HepG2 (cell line): ENCODE data around the gene PKIG. TPM values are rescaled to one million over a fixed set of nuclear protein-coding genes. Genes with fewer than 3 reads are reported as not detected.

Source experiments
- ATAC-seq: fragments of 200-7000 bp; cut with Tn5 transposase; 3 replicates; pipeline ENCODE4 v1.9.1; 2020; ENCODE audit warnings: mild to moderate bottlenecking, moderate library complexity
- BruUV-seq: library from RNA; stranded (reverse); fragments of 400-500 nt; replicated peaks from 2 replicates; lab custom pipeline; 2021; lab: Mats Ljungman, UMichigan
- CTCF ChIA-PET: fragments of 300-600 bp; formaldehyde crosslinking; extraction: SDS; loops from one replicate; lab custom pipeline; 2021; ENCODE audit warnings: low total read pairs, inconsistent platforms, low intra/inter-chr PET ratio; lab: Yijun Ruan, JAX
- POLR2A ChIA-PET: fragments of 350-600 bp; sonication (Branson Sonifier 250); formaldehyde crosslinking; loops from one replicate; lab custom pipeline; 2020; ENCODE audit warnings: antibody characterized with exemption, inconsistent platforms; lab: Yijun Ruan, JAX
- DNase-seq: peaks from one replicate; pipeline ENCODE4 v3.0.0-alpha.2; 2015; ENCODE audit warnings: low spot score
- FAIRE-seq: peaks from 3 replicates; lab custom pipeline; 2011; peaks lifted over from hg19 to GRCh38; lab: Jason Lieb, UNC
- H2AFZ ChIP-seq: one replicate; pipeline ENCODE4 v1.6.1; 2011; ENCODE audit warnings: low read length, inconsistent platforms
- H3K27ac ChIP-seq: fragments of 300-600 bp; 3 replicates; pipeline ENCODE4 v1.8.0; 2011; ENCODE audit warnings: mixed run types, mild to moderate bottlenecking, mixed read lengths, low read length, inconsistent platforms; ENCODE audit not compliant: insufficient read depth; ENCODE audit errors: extremely low read length
- H3K27me3 ChIP-seq, 2 experiments: fragments of 200-600 bp in 1 of 2; 2 replicates in 1 of 2; 3 replicates in 1 of 2; pipeline versions ENCODE4 v1.6.0 to v1.8.0; 2011; ENCODE audit warnings: low read length in 2 of 2, mild to moderate bottlenecking in 2 of 2, moderate library complexity in 2 of 2, inconsistent platforms in 1 of 2; ENCODE audit not compliant: insufficient read depth in 2 of 2, control insufficient read depth in 1 of 2
- H3K36me3 ChIP-seq, 2 experiments: fragments of 200-600 bp in 1 of 2; replicated peaks in 1 of 2; 2 replicates in 1 of 2; 3 replicates in 1 of 2; pipeline versions ENCODE4 v1.5.1 to v1.8.0; 2011; ENCODE audit warnings: low read length in 2 of 2, inconsistent platforms in 1 of 2; ENCODE audit not compliant: insufficient read depth in 2 of 2, control insufficient read depth in 1 of 2
- H3K4me1 ChIP-seq: 2 replicates; pipeline ENCODE4 v1.5.1; 2012; ENCODE audit warnings: low read length, inconsistent platforms; ENCODE audit not compliant: insufficient read depth
- H3K4me2 ChIP-seq: 2 replicates; pipeline ENCODE4 v1.6.0; 2011; ENCODE audit warnings: low read depth, low read length, inconsistent platforms
- H3K4me3 ChIP-seq, 3 experiments: fragments of 200-600 bp in 1 of 3; sonication (generic), shearing (Covaris generic) in 1 of 3; replicated peaks in 1 of 3; 2 replicates each; pipeline ENCODE4 v1.5.1; 2011 to 2016; ENCODE audit warnings: low read length in 3 of 3, inconsistent platforms in 2 of 3, low read depth in 2 of 3, mild to moderate bottlenecking in 2 of 3, control low read depth in 1 of 3, mixed read lengths in 1 of 3; ENCODE audit not compliant: insufficient read depth in 1 of 3
- H3K79me2 ChIP-seq: one replicate; pipeline ENCODE4 v1.6.1; 2011; ENCODE audit warnings: low read length, inconsistent platforms; ENCODE audit not compliant: insufficient read depth
- H3K9ac ChIP-seq: 2 replicates; pipeline ENCODE4 v1.6.0; 2011; ENCODE audit warnings: mild to moderate bottlenecking, low read depth, low read length, inconsistent platforms; ENCODE audit not compliant: insufficient read depth
- H3K9me3 ChIP-seq: 2 replicates; pipeline ENCODE4 v1.5.1; 2012; ENCODE audit warnings: mild to moderate bottlenecking, low read length
- H4K20me1 ChIP-seq: 2 replicates; pipeline ENCODE4 v1.6.0; 2011; ENCODE audit warnings: inconsistent platforms, mild to moderate bottlenecking, low read length, moderate library complexity; ENCODE audit not compliant: insufficient read depth
- FOXJ3 ChIP-seq: sonication (generic); formaldehyde crosslinking; IDR thresholded peaks from 2 replicates; pipeline ENCODE4 v1.4.0; 2020; ENCODE audit warnings: missing genetic modification reagents, mild to moderate bottlenecking, borderline replicate concordance
- IKZF4 ChIP-seq: sonication (generic); formaldehyde crosslinking; IDR thresholded peaks from 2 replicates; pipeline ENCODE4 v1.5.1; 2020; ENCODE audit warnings: borderline replicate concordance, mild to moderate bottlenecking, low read depth, missing genetic modification reagents; ENCODE audit errors: not compliant biosample characterization
- PAX8 ChIP-seq: sonication (generic); formaldehyde crosslinking; IDR thresholded peaks from 2 replicates; pipeline ENCODE4 v1.8.0; 2022; ENCODE audit warnings: mild to moderate bottlenecking, missing genetic modification reagents, borderline replicate concordance
- PHB2 ChIP-seq: fragments of 450-650 bp; IDR thresholded peaks from 2 replicates; pipeline ENCODE4 v1.6.1; 2018; ENCODE audit not compliant: partially characterized antibody
- PITX1 ChIP-seq: sonication (generic); formaldehyde crosslinking; IDR thresholded peaks from 2 replicates; pipeline ENCODE4 v1.5.1; 2020; ENCODE audit warnings: mild to moderate bottlenecking, missing genetic modification reagents
- TARDBP ChIP-seq: sonication (generic); formaldehyde crosslinking; IDR thresholded peaks from 2 replicates; pipeline ENCODE4 v1.8.0; 2022; ENCODE audit warnings: mild to moderate bottlenecking, missing genetic modification reagents
- TBX2 ChIP-seq: sonication (generic); formaldehyde crosslinking; IDR thresholded peaks from 2 replicates; pipeline ENCODE4 v1.5.0; 2020; ENCODE audit warnings: missing genetic modification reagents, mild to moderate bottlenecking, borderline replicate concordance
- TRIM24 ChIP-seq: sonication (generic); formaldehyde crosslinking; IDR thresholded peaks from 2 replicates; pipeline ENCODE4 v1.8.0; 2022; ENCODE audit warnings: mild to moderate bottlenecking, missing genetic modification reagents
- ZNF703 ChIP-seq: sonication (generic); formaldehyde crosslinking; IDR thresholded peaks from 2 replicates; pipeline ENCODE4 v1.5.1; 2020; ENCODE audit warnings: missing genetic modification reagents, mild to moderate bottlenecking, moderate library complexity, borderline replicate concordance
- WGBS: methylation state at CpG from one replicate; pipeline ENCODE4 v1.1.6; 2017; ENCODE audit warnings: low lambda C conversion rate; 5-methylcytosine and 5-hydroxymethylcytosine counted together
- in situ Hi-C: cut with HindIII; loops from 2 replicates; pipeline ENCODE4 v1.10.0; 2017; ENCODE audit warnings: low pct_unique_long_range_greater_than_20kb; ENCODE audit not compliant: extremely low pct_ligation_motif_present
- intact Hi-C: fragments of 100-400 bp; cut with micrococcal nuclease; formaldehyde crosslinking; loops from one replicate; pipeline ENCODE4 v1.10.0; 2022; ENCODE audit not compliant: unreplicated experiment
- polyA plus RNA-seq, 8 experiments: library from polyadenylated mRNA; depleted of rRNA in 3 of 8; stranded (reverse) in 7 of 8; unstranded in 1 of 8; fragments of >200 nt; fragmentation: Illumina TruSeq in 4 of 8; extraction: Trizol in 4 of 8; gene quantifications; 2 replicates each; pipeline versions ENCODE4 v1.2.1 to v1.2.3, GENCODE V29; 2011 to 2016; ENCODE audit warnings: low read depth in 4 of 8, missing spikeins in 1 of 8, mixed read lengths in 1 of 8; ENCODE audit not compliant: insufficient read depth in 1 of 8
- total RNA-seq, 5 experiments: library from RNA; depleted of rRNA; stranded (reverse); fragments of >200 nt; fragmentation: Illumina TruSeq; extraction: Trizol; gene quantifications; 2 replicates each; pipeline ENCODE4 v1.2.3, GENCODE V29; 2016; ENCODE audit warnings: low read depth in 1 of 5

The PKIG gene
- total and polyA plus RNA-seq, 2 of the 13 experiments (the other 11 are each of a cell fraction or from before 2014, with no cell fraction given) = 30.8 to 44.5 TPM

DNA sequence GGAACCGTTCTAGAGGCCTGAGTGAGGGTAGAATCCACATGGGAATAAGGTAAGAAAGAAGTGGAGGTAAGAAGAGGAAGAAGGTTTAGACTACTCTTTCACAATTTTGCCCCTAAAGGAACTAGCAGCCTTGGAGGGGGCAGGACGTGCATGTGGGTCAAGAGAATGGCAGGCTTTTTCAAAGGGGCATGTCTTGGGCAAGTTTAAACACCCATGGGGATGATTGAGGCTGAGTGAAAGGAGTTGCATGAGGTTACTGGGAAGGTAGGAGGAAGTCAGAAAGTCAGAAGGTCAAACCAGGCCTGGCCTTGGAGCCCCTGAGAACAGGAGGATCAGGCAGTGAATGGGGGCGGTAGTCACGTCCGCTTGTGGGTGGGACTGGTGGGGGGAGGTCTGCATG is 58.9 kb downstream of the PKIG start:
- POLR2A ChIA-PET = no interaction called here
- H3K9ac ChIP-seq = no peak overlapping the region
- TF ChIP-seq TBX2 (CRISPR knock-in tag) (no peak), PAX8 (CRISPR knock-in tag) (no peak), TARDBP (no peak), PITX1 (CRISPR knock-in tag) (no peak), PHB2 (no peak), ZNF703 (no peak), FOXJ3 (CRISPR knock-in tag) (no peak), TRIM24 (no peak), IKZF4 (CRISPR knock-in tag) (no peak)
- no peak for DNase-seq
- ATAC-seq = no peak
- no TSS peak for BruUV-seq
- peaks cover 28% of the 10 kb centered on the region for H3K4me1 ChIP-seq
- no peaks in the 10 kb centered on the region for H3K9me3 ChIP-seq
- intact Hi-C loops = no loop called here
- no peaks in the 10 kb centered on the region for H3K79me2 ChIP-seq
- no peak overlapping the region for H3K4me2 ChIP-seq
- CTCF ChIA-PET = no interaction called here
- WGBS = 78% methylated on average over 5 of the region's 5 CpGs
- H2AFZ ChIP-seq = no peak overlapping the region
- no peaks in the 10 kb centered on the region for H3K36me3 ChIP-seq
- H3K27me3 ChIP-seq = no peaks in the 10 kb centered on the region
- H4K20me1 ChIP-seq = no peaks in the 10 kb centered on the region
- FAIRE-seq = no peak
- H3K27ac ChIP-seq = no peak overlapping the region
- H3K4me3 ChIP-seq = no peak overlapping the region
- in situ Hi-C loops = no loop called here
